Measurements from ENCODE around the gene SLC25A25. TPM values are rescaled to one million over a fixed set of nuclear protein-coding genes. Genes with fewer than 3 reads are reported as not detected.
A peak's percentile ranks its signal among the peaks of the same experiment; 100 is the strongest.

The SLC25A25 gene
- total and polyA plus RNA-seq, 10 donors: 6.2 to 44.7 (median 23.0) TPM

DNA sequence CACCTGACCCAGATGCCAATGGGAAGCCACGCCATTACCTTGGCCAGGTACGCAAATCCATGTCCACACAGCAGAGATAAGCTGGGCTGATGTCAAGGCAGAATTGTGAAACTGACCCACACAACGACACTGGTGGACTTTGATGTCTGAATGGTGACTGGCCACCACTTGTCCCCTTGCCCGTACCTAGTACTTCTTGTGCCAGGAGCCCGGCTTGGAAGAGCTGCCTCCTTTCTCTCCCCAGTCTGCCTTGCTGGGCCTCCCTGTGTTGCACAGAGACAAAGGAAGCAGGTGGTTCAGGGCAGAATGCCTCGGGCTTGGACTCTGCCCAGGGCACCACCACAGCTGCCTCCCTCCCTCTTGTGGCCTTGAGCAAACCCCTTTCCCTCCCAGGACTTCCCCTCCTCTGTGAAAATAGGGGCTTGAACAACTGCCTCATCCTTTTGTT is 36.2 kb downstream of the SLC25A25 start:
- Histone ChIP-seq H3K4me3 (no peak overlapping the region), H3K4me1 (peaks cover 29 to 81% (median 58%) of the 10 kb centered on the region in 6 donors), H3K9me3 (no peaks in the 10 kb centered on the region), H3K27me3 (replicated peaks in 1 of 7) (no peaks in the 10 kb centered on the region), H3K36me3 (peaks cover 9 to 93% (median 81%) of the 10 kb centered on the region in 6 donors), H3K27ac (peak overlapping the region in 6 of 8 donors; percentile 8 to 89 (median 47))
- 46 to 58% (median 56%) methylated on average over 6 of the region's 6 CpGs for WGBS, 5 donors
- TF ChIP-seq POLR2AphosphoS5 (IDR thresholded peaks at IDR 0.05): peak; percentile 10 to 67 (median 47)
- no peak for TF ChIP-seq POLR2A (IDR thresholded peaks at IDR 0.05)
- peak; percentile 63 for DNase-seq
- intact Hi-C loops (cut with DNase I; ENCODE audit: low total_unique reads): no loop called here

DNA sequence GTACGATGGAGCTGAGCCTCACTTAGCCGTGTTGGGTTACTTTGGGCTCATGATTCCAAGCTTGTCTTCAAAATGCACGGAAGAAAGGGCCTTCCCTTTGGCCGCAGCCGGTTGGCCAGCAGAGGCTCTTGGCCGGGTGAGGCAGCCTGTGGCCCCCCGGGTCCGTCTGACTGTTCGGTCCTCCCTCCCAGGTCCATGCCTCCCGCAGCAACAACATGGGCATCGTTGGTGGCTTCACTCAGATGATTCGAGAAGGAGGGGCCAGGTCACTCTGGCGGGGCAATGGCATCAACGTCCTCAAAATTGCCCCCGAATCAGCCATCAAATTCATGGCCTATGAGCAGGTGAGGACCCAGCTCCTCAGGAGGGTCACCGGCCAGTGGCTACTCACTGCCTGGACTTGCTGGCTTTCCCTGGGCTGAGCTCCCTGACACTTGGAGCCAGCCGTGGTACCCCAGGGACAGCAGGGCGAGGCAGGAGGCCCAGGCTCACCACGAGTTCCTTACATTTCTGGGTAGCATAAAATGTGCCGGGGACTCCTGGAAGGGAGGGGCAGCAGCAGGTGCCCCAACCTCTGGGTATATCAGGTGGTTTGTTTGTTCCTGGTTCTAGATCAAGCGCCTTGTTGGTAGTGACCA is 37.6 kb downstream of the SLC25A25 start:
- H3K27me3 ChIP-seq (replicated peaks in 1 of 7): no peaks in the 10 kb centered on the region
- no peak for TF ChIP-seq POLR2AphosphoS5 (IDR thresholded peaks at IDR 0.05)
- TF ChIP-seq POLR2A (IDR thresholded peaks at IDR 0.05): no peak
- TF ChIP-seq, protein P1, sequence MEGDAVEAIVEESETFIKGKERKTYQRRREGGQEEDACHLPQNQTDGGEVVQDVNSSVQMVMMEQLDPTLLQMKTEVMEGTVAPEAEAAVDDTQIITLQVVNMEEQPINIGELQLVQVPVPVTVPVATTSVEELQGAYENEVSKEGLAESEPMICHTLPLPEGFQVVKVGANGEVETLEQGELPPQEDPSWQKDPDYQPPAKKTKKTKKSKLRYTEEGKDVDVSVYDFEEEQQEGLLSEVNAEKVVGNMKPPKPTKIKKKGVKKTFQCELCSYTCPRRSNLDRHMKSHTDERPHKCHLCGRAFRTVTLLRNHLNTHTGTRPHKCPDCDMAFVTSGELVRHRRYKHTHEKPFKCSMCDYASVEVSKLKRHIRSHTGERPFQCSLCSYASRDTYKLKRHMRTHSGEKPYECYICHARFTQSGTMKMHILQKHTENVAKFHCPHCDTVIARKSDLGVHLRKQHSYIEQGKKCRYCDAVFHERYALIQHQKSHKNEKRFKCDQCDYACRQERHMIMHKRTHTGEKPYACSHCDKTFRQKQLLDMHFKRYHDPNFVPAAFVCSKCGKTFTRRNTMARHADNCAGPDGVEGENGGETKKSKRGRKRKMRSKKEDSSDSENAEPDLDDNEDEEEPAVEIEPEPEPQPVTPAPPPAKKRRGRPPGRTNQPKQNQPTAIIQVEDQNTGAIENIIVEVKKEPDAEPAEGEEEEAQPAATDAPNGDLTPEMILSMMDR (IDR thresholded peaks at IDR 0.05 in 8 of 11, conservative IDR thresholded peaks at IDR 0.05 in 3 of 11): no peak
- no peak overlapping the region for H3K4me3 ChIP-seq
- no peaks in the 10 kb centered on the region for H3K9me3 ChIP-seq
- peaks cover 9 to 94% (median 81%) of the 10 kb centered on the region in 6 donors for H3K36me3 ChIP-seq
- intact Hi-C loops (cut with DNase I; ENCODE audit: low total_unique reads): no loop called here
- H3K4me1 ChIP-seq: peaks cover 17 to 66% (median 43%) of the 10 kb centered on the region in 6 donors
- H3K27ac ChIP-seq: peak overlapping the region in 2 of 8 donors; percentile 24 to 56
- peak; percentile 60 for DNase-seq
- 80 to 95% (median 91%) methylated on average over 6 to 21 of the region's 21 CpGs for WGBS, 5 donors

DNA sequence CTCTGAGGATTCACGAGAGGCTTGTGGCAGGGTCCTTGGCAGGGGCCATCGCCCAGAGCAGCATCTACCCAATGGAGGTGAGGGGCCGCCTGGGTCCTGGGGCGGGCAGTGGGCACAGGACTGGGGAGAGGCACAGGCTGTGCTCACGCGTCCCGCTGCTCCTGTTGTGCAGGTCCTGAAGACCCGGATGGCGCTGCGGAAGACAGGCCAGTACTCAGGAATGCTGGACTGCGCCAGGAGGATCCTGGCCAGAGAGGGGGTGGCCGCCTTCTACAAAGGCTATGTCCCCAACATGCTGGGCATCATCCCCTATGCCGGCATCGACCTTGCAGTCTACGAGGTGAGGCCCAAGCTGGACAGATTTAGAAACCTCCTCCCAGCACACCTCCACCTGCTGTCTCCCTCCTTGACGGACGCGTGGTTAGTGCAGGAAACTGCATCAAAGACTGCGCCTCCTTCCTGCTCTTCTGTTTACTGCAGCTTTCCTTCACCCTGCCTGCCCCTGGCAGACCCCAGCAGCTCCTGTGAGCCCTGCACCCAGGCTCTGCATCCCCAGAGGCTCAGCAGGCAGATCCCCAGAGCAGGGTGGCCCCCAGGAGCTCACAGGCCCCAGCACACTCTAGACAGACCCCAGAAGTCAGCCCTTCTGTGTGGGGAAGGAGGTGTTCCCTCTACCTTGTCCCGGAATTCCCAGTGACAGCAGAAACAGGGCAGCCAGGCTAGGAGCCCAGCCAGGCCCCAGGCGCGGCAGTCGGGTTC is 38.3 kb downstream of the SLC25A25 start:
- H3K9me3 ChIP-seq: no peaks in the 10 kb centered on the region
- no peak overlapping the region for H3K4me3 ChIP-seq
- DNase-seq: peak; percentile 67
- intact Hi-C loops (cut with DNase I; ENCODE audit: low total_unique reads): no loop called here
- peaks cover 9 to 87% (median 76%) of the 10 kb centered on the region in 6 donors for H3K36me3 ChIP-seq
- no peak for TF ChIP-seq POLR2A (IDR thresholded peaks at IDR 0.05)
- TF ChIP-seq, protein P1 (IDR thresholded peaks at IDR 0.05 in 8 of 11, conservative IDR thresholded peaks at IDR 0.05 in 3 of 11): no peak
- TF ChIP-seq POLR2AphosphoS5 (IDR thresholded peaks at IDR 0.05): peak in 2 of 3 donors; percentile 7 to 68
- H3K27ac ChIP-seq: peak overlapping the region in 1 of 8 donors; percentile 25
- H3K4me1 ChIP-seq: peaks cover 11 to 59% (median 36%) of the 10 kb centered on the region in 6 donors
- 87 to 92% (median 91%) methylated on average over 17 to 23 of the region's 23 CpGs for WGBS, 5 donors
- no peaks in the 10 kb centered on the region for H3K27me3 ChIP-seq (replicated peaks in 1 of 7)

DNA sequence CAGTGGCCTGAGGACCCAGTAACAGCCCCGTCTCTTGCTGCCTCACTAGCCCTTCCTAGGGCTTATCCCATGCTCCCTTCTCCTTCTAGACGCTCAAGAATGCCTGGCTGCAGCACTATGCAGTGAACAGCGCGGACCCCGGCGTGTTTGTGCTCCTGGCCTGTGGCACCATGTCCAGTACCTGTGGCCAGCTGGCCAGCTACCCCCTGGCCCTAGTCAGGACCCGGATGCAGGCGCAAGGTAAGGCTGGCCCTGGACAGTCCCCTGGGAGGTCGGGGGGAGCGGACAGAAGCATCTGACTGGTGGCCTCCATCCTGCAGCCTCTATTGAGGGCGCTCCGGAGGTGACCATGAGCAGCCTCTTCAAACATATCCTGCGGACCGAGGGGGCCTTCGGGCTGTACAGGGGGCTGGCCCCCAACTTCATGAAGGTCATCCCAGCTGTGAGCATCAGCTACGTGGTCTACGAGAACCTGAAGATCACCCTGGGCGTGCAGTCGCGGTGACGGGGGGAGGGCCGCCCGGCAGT is 39.0 kb downstream of the SLC25A25 start:
- H3K27ac ChIP-seq: peak overlapping the region in 1 of 8 donors; percentile 25
- WGBS, 5 donors: 89 to 94% (median 91%) methylated on average over 6 to 23 of the region's 23 CpGs
- peaks cover 9 to 80% (median 69%) of the 10 kb centered on the region in 6 donors for H3K36me3 ChIP-seq
- intact Hi-C loops (cut with DNase I; ENCODE audit: low total_unique reads): no loop called here
- peaks cover 8 to 53% (median 30%) of the 10 kb centered on the region in 6 donors for H3K4me1 ChIP-seq
- H3K27me3 ChIP-seq (replicated peaks in 1 of 7): no peaks in the 10 kb centered on the region
- H3K9me3 ChIP-seq: no peaks in the 10 kb centered on the region
- H3K4me3 ChIP-seq: no peak overlapping the region
- peak; percentile 68 for DNase-seq
- no peak for TF ChIP-seq POLR2A (IDR thresholded peaks at IDR 0.05)
- TF ChIP-seq, protein P1 (IDR thresholded peaks at IDR 0.05 in 8 of 11, conservative IDR thresholded peaks at IDR 0.05 in 3 of 11): no peak
- TF ChIP-seq POLR2AphosphoS5 (IDR thresholded peaks at IDR 0.05): no peak
